ENCODE measurements around the gene CDX4. TPM values are rescaled to one million over a fixed set of nuclear protein-coding genes. Genes with fewer than 3 reads are reported as not detected.
A peak's percentile ranks its signal among the peaks of the same experiment; 100 is the strongest.

Gene CDX4, protein sequence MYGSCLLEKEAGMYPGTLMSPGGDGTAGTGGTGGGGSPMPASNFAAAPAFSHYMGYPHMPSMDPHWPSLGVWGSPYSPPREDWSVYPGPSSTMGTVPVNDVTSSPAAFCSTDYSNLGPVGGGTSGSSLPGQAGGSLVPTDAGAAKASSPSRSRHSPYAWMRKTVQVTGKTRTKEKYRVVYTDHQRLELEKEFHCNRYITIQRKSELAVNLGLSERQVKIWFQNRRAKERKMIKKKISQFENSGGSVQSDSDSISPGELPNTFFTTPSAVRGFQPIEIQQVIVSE
- total RNA-seq = not detected in 2 replicates
- long read RNA-seq = 0 reads

- Mint-ChIP-seq H3K4me1 (peaks cover 4% of the 10 kb centered on the region), H3K27me3 (ENCODE audit: low read depth) (no peaks in the 10 kb centered on the region), H3K9me3 (peaks cover 3% of the 10 kb centered on the region), H3K36me3 (ENCODE audit: low read depth) (no peaks in the 10 kb centered on the region), H3K27ac (ENCODE audit: unreplicated experiment) (no peak within 1 kb of the TSS), H3K4me3 (no peak within 1 kb of the TSS)
- DNase-seq (ENCODE audit: low read depth, low spot score) = no peak
- TF ChIP-seq CTCF (conservative IDR thresholded peaks at IDR 0.05) = no peak
Measured at GRCh38 chrX:73446831-73447230, at the start of gene CDX4. Gene CDX4 (plus strand): TSS chrX:73447053. CDS start chrX:73447254, 201 bp downstream.

GRCh38 chrX:73398185-73398914, 48.5 kb upstream of the CDX4 start:
- no peak overlapping the region for H3K4me3 Mint-ChIP-seq
- no peaks in the 10 kb centered on the region for H3K27me3 Mint-ChIP-seq (ENCODE audit: low read depth)
- peaks cover 5% of the 10 kb centered on the region for H3K4me1 Mint-ChIP-seq
- H3K27ac Mint-ChIP-seq (ENCODE audit: unreplicated experiment) = no peak overlapping the region
- peaks cover 2% of the 10 kb centered on the region for H3K9me3 Mint-ChIP-seq
- H3K36me3 Mint-ChIP-seq (ENCODE audit: low read depth) = no peaks in the 10 kb centered on the region
- no peak for TF ChIP-seq CTCF (conservative IDR thresholded peaks at IDR 0.05)
- DNase-seq (ENCODE audit: low read depth, low spot score) = no peak

GRCh38 chrX:73400136-73400748, 46.6 kb upstream of the CDX4 start:
- no peaks in the 10 kb centered on the region for H3K27me3 Mint-ChIP-seq (ENCODE audit: low read depth)
- DNase-seq (ENCODE audit: low read depth, low spot score) = no peak
- H3K36me3 Mint-ChIP-seq (ENCODE audit: low read depth) = no peaks in the 10 kb centered on the region
- peaks cover 5% of the 10 kb centered on the region for H3K4me1 Mint-ChIP-seq
- no peaks in the 10 kb centered on the region for H3K9me3 Mint-ChIP-seq
- H3K4me3 Mint-ChIP-seq = no peak overlapping the region
- H3K27ac Mint-ChIP-seq (ENCODE audit: unreplicated experiment) = no peak overlapping the region
- no peak for TF ChIP-seq CTCF (conservative IDR thresholded peaks at IDR 0.05)

- H3K27me3 Mint-ChIP-seq (ENCODE audit: low read depth) = no peaks in the 10 kb centered on the region
- DNase-seq (ENCODE audit: low read depth, low spot score) = peak; percentile 12
- H3K27ac Mint-ChIP-seq (ENCODE audit: unreplicated experiment) = peak overlapping the region; percentile 10
- peaks cover 5% of the 10 kb centered on the region for H3K4me1 Mint-ChIP-seq
- no peaks in the 10 kb centered on the region for H3K36me3 Mint-ChIP-seq (ENCODE audit: low read depth)
- no peak for TF ChIP-seq CTCF (conservative IDR thresholded peaks at IDR 0.05)
- no peaks in the 10 kb centered on the region for H3K9me3 Mint-ChIP-seq
- H3K4me3 Mint-ChIP-seq = peak overlapping the region; percentile 23
Measured at GRCh38 chrX:73401591-73402266, 45.1 kb upstream of the CDX4 start.

DNA sequence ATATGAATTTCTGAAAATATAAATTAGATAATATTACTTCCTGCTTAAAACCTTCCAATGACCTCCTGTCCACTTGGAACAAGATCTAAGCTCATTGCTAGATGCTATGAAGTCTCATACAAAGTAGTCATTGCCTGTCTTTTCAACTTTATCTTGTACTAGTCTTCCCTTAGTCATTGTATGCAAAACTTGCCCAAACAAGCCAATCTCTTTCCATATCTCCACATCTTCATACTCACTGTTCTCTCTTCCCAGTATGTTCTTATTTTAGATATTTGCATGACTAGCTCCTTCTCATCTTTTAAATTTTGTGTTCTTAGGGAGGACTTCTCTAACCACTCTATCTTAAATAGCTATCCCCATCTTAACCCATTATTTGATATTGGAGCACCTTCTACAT, 33.9 kb upstream of the CDX4 start:
- Mint-ChIP-seq H3K27ac (ENCODE audit: unreplicated experiment) (no peak overlapping the region), H3K27me3 (ENCODE audit: low read depth) (no peaks in the 10 kb centered on the region), H3K4me1 (no peaks in the 10 kb centered on the region), H3K36me3 (ENCODE audit: low read depth) (no peaks in the 10 kb centered on the region), H3K4me3 (no peak overlapping the region), H3K9me3 (peaks cover 15% of the 10 kb centered on the region)
- no peak for TF ChIP-seq CTCF (conservative IDR thresholded peaks at IDR 0.05)
- no peak for DNase-seq (ENCODE audit: low read depth, low spot score)

All from neural crest cell (in vitro differentiated cells).